K562 (cell line): Measurements from ENCODE around the gene KNL1. TPM values are rescaled to one million over a fixed set of nuclear protein-coding genes. Genes with fewer than 3 reads are reported as not detected.

Source experiments
- ARID3B ChIP-seq: fragments of 250-450 bp; sonication (Bioruptor Pico); IDR thresholded peaks from 2 replicates; pipeline ENCODE4 v1.4.0; 2020; ENCODE audit warnings: borderline replicate concordance
- HDAC2 ChIP-seq: fragments of 450-650 bp; IDR thresholded peaks from 2 replicates; pipeline ENCODE4 v1.6.1; 2016; ENCODE audit warnings: mild to moderate bottlenecking
- ILF3 ChIP-seq: fragments of 450-650 bp; IDR thresholded peaks from 2 replicates; pipeline ENCODE4 v1.6.1; 2018; ENCODE audit warnings: antibody characterized with exemption, mild to moderate bottlenecking, moderate library complexity, borderline replicate concordance
- NR3C1 ChIP-seq: sonication (generic); formaldehyde crosslinking; IDR thresholded peaks from 2 replicates; pipeline ENCODE4 v1.8.1; 2022; ENCODE audit warnings: missing genetic modification reagents
- NUFIP1 ChIP-seq: fragments of 450-650 bp; IDR thresholded peaks from 2 replicates; pipeline ENCODE4 v1.6.1; 2018; ENCODE audit not compliant: partially characterized antibody
- PBX2 ChIP-seq, 2 experiments: IDR thresholded peaks in 1 of 2; conservative IDR thresholded peaks in 1 of 2; 2 replicates each; pipeline ENCODE4 v1.6.1; 2016; ENCODE audit warnings: low read depth in 2 of 2, mild to moderate bottlenecking in 1 of 2, missing compliant biosample characterization in 1 of 2, missing genetic modification characterization in 1 of 2, moderate library complexity in 1 of 2
- PKNOX1 ChIP-seq: fragments of 450-650 bp; IDR thresholded peaks from 2 replicates; pipeline ENCODE4 v1.6.1; 2016
- PML ChIP-seq: IDR thresholded peaks from 2 replicates; pipeline ENCODE4 v1.6.1; 2012; ENCODE audit warnings: low read length, inconsistent platforms
- RB1 ChIP-seq: fragments of 450-650 bp; IDR thresholded peaks from 2 replicates; pipeline ENCODE4 v1.6.1; 2017; ENCODE audit warnings: low read depth, mild to moderate bottlenecking
- SMARCB1 ChIP-seq: IDR thresholded peaks from 2 replicates; pipeline ENCODE4 v1.6.1; 2011; ENCODE audit warnings: improper control_type of control experiment, low read depth; ENCODE audit not compliant: insufficient read length
- SREBF1 ChIP-seq: fragments of 150-350 bp; IDR thresholded peaks from 2 replicates; pipeline ENCODE4 v1.6.1; 2014; ENCODE audit warnings: antibody characterized with exemption, low read depth, low read length, borderline replicate concordance
- ZBTB2 ChIP-seq: fragments of 450-650 bp; IDR thresholded peaks from 2 replicates; pipeline ENCODE4 v1.6.1; 2016; ENCODE audit warnings: antibody characterized with exemption
- ZBTB34 ChIP-seq: fragments of 250-450 bp; sonication (Bioruptor Pico); IDR thresholded peaks from 2 replicates; pipeline ENCODE4 v1.8.0; 2021; ENCODE audit warnings: mild to moderate bottlenecking, moderate library complexity
- ZFP91 ChIP-seq: sonication (generic); formaldehyde crosslinking; IDR thresholded peaks from 2 replicates; pipeline ENCODE4 v1.8.0; 2022; ENCODE audit warnings: mild to moderate bottlenecking, missing genetic modification reagents
- ZNF224 ChIP-seq: sonication (generic); formaldehyde crosslinking; IDR thresholded peaks from 2 replicates; pipeline ENCODE4 v1.8.0; 2022; ENCODE audit warnings: mild to moderate bottlenecking, missing genetic modification reagents
- ZNF274 ChIP-seq: IDR thresholded peaks from 2 replicates; pipeline ENCODE4 v1.6.1; 2011; ENCODE audit warnings: low read depth, mild to moderate bottlenecking, low read length, moderate library complexity, borderline replicate concordance
- ZNF41 ChIP-seq: fragments of 250-450 bp; sonication (Bioruptor Pico); conservative IDR thresholded peaks from 2 replicates; pipeline ENCODE4 v1.4.0; 2020; ENCODE audit warnings: mild to moderate bottlenecking
- ZSCAN32 ChIP-seq: fragments of 450-650 bp; formaldehyde crosslinking; IDR thresholded peaks from 2 replicates; pipeline ENCODE4 v1.4.0; 2020; ENCODE audit warnings: mild to moderate bottlenecking, moderate library complexity
- polyA plus RNA-seq, 8 experiments: library from polyadenylated mRNA; depleted of rRNA in 4 of 8; stranded (reverse) in 5 of 8; unstranded in 3 of 8; fragments of >200 nt; fragmentation: Nextera tagmentation in 2 of 8; fragmentation: Illumina TruSeq in 1 of 8; extraction: Ambion mirVana in 2 of 8; extraction: Trizol in 1 of 8; gene quantifications; 2 replicates each; pipeline versions ENCODE4 v1.2.1 to v1.2.3, GENCODE V29; 2011 to 2014; ENCODE audit warnings: inconsistent platforms in 1 of 8, missing spikeins in 1 of 8
- total RNA-seq, 7 experiments: library from RNA; depleted of rRNA in 6 of 7; stranded (reverse); fragments of >200 nt in 6 of 7; fragmentation: Illumina TruSeq in 2 of 7; extraction: Trizol in 2 of 7; gene quantifications; 2 replicates each; pipeline versions ENCODE4 v1.2.1 to v1.2.3, GENCODE V29; 2011 to 2021; ENCODE audit warnings: low replicate concordance in 1 of 7

KNL1 gene
- total and polyA plus RNA-seq, 9 of the 15 experiments (the other 6 are each of a cell fraction or from before 2014, with no cell fraction given), result 14.5 to 65.4 (median 34.6) TPM

GRCh38 chr15:40564591-40565332 is 29.3 kb upstream of the KNL1 start, which contains the start of gene CCDC32 (continued):
- TF ChIP-seq PBX2 (CRISPR knock-in tag; IDR thresholded peaks at IDR 0.05; ENCODE audit: low read depth) (no peak), PBX2 (tag; conservative IDR thresholded peaks at IDR 0.05; ENCODE audit: low read depth) (no peak), ZBTB2 (no peak), SMARCB1 (no peak), RB1 (no peak), ZNF224 (no peak), PML (no peak; the same call in 1 of the 2 replicates), ILF3 (no peak), ZBTB34 (CRISPR knock-in tag) (no peak), ARID3B (CRISPR knock-in tag) (no peak), HDAC2 (peak; percentile 67; the same call in 1 of the 2 replicates), NUFIP1 (no peak), ZNF274 (no peak), ZFP91 (CRISPR knock-in tag) (no peak), SREBF1 (no peak), PKNOX1 (peak; percentile 73), ZSCAN32 (CRISPR knock-in tag) (no peak), NR3C1 (CRISPR knock-in tag) (no peak), ZNF41 (CRISPR knock-in tag) (no peak)
